Stimulated activated CD8-positive, alpha-beta memory T cell treated with anti-CD3 and anti-CD28 coated beads, Interleukin-2, amount 100 ng/mL, for 48 hours (primary cell): Measurements from ENCODE around the gene CYP4F22.
A peak's percentile ranks its signal among the peaks of the same experiment; 100 is the strongest.

Source experiments
- DNase-seq, 2 donors: peaks; one replicate each; pipeline ENCODE4 v3.0.0-alpha.2; 2020; ENCODE audit warnings: low read depth in 2 of 2

CYP4F22 gene

GRCh38 chr19:15534957-15535864 is 26.9 kb downstream of the CYP4F22 start:
- no peak for DNase-seq

GRCh38 chr19:15536350-15536749 is 28.0 kb downstream of the CYP4F22 start:
- DNase-seq, result no peak

- no peak for DNase-seq
Measured at GRCh38 chr19:15538774-15539173, 30.4 kb downstream of the CYP4F22 start.

GRCh38 chr19:15539638-15540037 is 31.3 kb downstream of the CYP4F22 start:
- no peak for DNase-seq

GRCh38 chr19:15540435-15540834 is 32.1 kb downstream of the CYP4F22 start:
- DNase-seq, result no peak

- no peak for DNase-seq
Measured at GRCh38 chr19:15544283-15544682, 36.0 kb downstream of the CYP4F22 start.

- DNase-seq, result no peak
Measured at GRCh38 chr19:15544970-15545369, 36.6 kb downstream of the CYP4F22 start.

GRCh38 chr19:15548648-15549047 is 40.3 kb downstream of the CYP4F22 start:
- DNase-seq, result no peak

- DNase-seq, result no peak
Measured at GRCh38 chr19:15549581-15549980, 41.3 kb downstream of the CYP4F22 start.

GRCh38 chr19:15550273-15550672 is 41.9 kb downstream of the CYP4F22 start:
- no peak for DNase-seq

- no peak for DNase-seq
Measured at GRCh38 chr19:15550929-15551292, 42.6 kb downstream of the CYP4F22 start.

- DNase-seq, result peak; percentile 49 to 63
Measured at GRCh38 chr19:15551293-15552004, 43.1 kb downstream of the CYP4F22 start.

GRCh38 chr19:15555021-15555420 is 46.7 kb downstream of the CYP4F22 start:
- DNase-seq, result no peak

GRCh38 chr19:15555759-15556633 is 47.7 kb downstream of the CYP4F22 start:
- DNase-seq, result peak; percentile 93 to 99

GRCh38 chr19:15556634-15557181 is 48.4 kb downstream of the CYP4F22 start:
- no peak for DNase-seq

- DNase-seq, result no peak
Measured at GRCh38 chr19:15557223-15557622, 48.9 kb downstream of the CYP4F22 start.

- DNase-seq, result no peak
Measured at GRCh38 chr19:15562145-15562544, 53.8 kb downstream of the CYP4F22 start.

GRCh38 chr19:15562861-15563260 is 54.5 kb downstream of the CYP4F22 start:
- no peak for DNase-seq

GRCh38 chr19:15563325-15563794 is 55.0 kb downstream of the CYP4F22 start:
- no peak for DNase-seq

- no peak for DNase-seq
Measured at GRCh38 chr19:15563931-15564330, 55.6 kb downstream of the CYP4F22 start.

- no peak for DNase-seq
Measured at GRCh38 chr19:15564534-15565168, 56.3 kb downstream of the CYP4F22 start.
